Prostate gland (tissue), 2 donors: ENCODE results near the gene ZMPSTE24.

Source experiments
- CTCF ChIP-seq, 4 experiments: fragments of 200-600 bp in 2 of 4; fragments of 450-650 bp in 2 of 4; sonication (generic) in 2 of 4; IDR thresholded peaks; 1 replicate in 3 of 4; 2 replicates in 1 of 4; pipeline ENCODE4 v1.5.1; 2016 to 2019; ENCODE audit warnings: antibody characterized with exemption in 4 of 4, mild to moderate bottlenecking in 2 of 4, moderate library complexity in 2 of 4
- POLR2AphosphoS5 ChIP-seq: sonication (generic); formaldehyde crosslinking; IDR thresholded peaks from one replicate; pipeline ENCODE4 v1.6.1; 2017; ENCODE audit warnings: antibody characterized with exemption

GRCh38 chr1:40301541-40302299, 43.7 kb downstream of the ZMPSTE24 start:
- TF ChIP-seq CTCF (IDR thresholded peaks at IDR 0.05): no peak
- TF ChIP-seq POLR2AphosphoS5: peak; percentile 81
